Activated T-cell treated with anti-CD3 and anti-CD28 coated beads for 1 hour (primary cell): ENCODE results near the gene TTC6.
"Not testable (repeated sequence)": the region's sequence is repeated elsewhere in the genome, so short reads cannot be mapped to it uniquely, and the experiment has no call there.

Source experiments
- DNase-seq: peaks from one replicate; pipeline ENCODE4 v3.0.0-alpha.2; 2020; ENCODE audit warnings: low read depth

The TTC6 gene

GRCh38 chr14:37594971-37595808 lies at the start of gene TTC6, which contains the start of gene FOXA1:
Gene TTC6 (plus strand): TSS chr14:37595629. CDS start chr14:37622065, 26,436 bp downstream.
Gene FOXA1 (minus strand): TSS chr14:37595249. CDS start chr14:37594972, 277 bp downstream.
- no peak for DNase-seq

- DNase-seq: no peak
These were observed 48.6 kb upstream of the TTC6 start for GRCh38 chr14:37546621-37547447.

GRCh38 chr14:37550511-37550910 lies 44.9 kb upstream of the TTC6 start:
- DNase-seq: no peak

- DNase-seq: no peak
These were observed 44.3 kb upstream of the TTC6 start for GRCh38 chr14:37551119-37551518.

DNA sequence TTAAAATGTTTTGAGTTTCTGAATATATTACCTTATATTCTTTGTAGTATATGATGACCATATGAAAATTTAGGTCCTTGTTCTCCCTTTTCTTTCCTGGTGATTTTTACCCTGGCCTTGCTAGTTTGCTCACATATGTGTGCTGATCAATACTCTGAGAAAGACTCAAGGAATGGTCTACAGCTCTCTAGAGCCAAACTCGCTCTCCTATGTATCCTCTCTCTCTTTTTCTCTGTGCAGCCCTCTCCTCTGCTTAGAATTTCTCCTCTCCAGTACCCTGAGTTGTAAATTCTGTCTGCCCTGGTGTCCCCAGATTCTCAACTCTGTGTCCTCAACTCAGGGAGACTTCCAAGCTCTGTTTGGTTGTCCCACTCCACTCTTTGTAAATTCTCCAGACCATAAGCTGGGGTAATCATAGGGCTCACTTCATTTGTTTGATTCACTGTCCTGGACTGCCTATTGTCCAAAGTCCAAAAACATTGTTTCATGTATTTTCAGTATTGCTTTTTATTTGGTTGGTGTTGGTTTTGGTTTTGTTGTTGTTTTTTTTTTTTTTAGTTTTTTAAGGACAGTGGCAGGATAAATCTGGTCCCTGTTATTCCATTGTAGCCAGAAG lies 41.4 kb upstream of the TTC6 start:
- no peak for DNase-seq

DNA sequence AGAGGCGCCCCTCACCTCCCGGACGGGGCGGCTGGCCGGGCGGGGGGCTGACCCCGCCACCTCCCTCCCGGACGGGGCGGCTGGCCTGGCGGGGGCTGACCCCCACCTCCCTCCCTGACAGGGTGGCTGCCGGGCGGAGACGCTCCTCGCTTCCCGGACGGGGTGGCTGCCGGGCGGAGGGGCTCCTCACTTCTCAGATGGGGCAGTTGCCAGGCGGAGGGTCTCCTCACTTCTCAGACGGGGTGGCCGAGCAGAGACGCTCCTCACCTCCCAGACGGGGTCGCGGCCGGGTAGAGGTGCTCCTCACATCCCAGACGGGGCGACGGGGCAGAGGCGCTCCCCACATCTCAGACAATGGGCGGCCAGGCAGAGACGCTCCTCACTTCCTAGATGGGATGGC lies 39.8 kb upstream of the TTC6 start:
- DNase-seq: not testable (repeated sequence)

GRCh38 chr14:37558740-37559139 lies 36.7 kb upstream of the TTC6 start:
- DNase-seq: no peak

- DNase-seq: no peak
These were observed 36.0 kb upstream of the TTC6 start for GRCh38 chr14:37559386-37559785.

GRCh38 chr14:37563189-37563588 lies 32.2 kb upstream of the TTC6 start:
- DNase-seq: no peak

DNA sequence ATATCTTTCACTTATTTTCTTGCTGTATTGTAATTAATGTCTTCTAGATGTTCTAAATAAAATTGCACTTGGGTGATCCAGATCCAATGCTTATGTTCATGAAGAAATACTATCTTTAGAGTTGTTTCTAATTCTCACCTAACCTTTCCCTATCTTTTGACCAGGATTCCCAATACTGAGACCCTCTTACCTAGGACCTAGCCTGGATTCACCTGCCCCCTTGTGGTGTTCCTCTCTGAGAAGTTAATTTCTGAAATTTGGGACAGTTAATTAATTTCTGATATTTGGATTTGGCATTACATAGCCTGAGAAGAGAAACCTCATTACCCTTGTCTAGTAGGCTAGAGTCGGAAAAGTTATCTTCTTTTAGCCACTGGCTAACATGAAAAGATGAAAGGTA lies 29.9 kb upstream of the TTC6 start:
- no peak for DNase-seq

- no peak for DNase-seq
These were observed 28.5 kb upstream of the TTC6 start for GRCh38 chr14:37566811-37567371.

GRCh38 chr14:37569729-37570128 lies 25.7 kb upstream of the TTC6 start:
- DNase-seq: no peak

- no peak for DNase-seq
These were observed 24.0 kb upstream of the TTC6 start for GRCh38 chr14:37571391-37571790.

GRCh38 chr14:37573356-37573755 lies 22.1 kb upstream of the TTC6 start:
- no peak for DNase-seq

DNA sequence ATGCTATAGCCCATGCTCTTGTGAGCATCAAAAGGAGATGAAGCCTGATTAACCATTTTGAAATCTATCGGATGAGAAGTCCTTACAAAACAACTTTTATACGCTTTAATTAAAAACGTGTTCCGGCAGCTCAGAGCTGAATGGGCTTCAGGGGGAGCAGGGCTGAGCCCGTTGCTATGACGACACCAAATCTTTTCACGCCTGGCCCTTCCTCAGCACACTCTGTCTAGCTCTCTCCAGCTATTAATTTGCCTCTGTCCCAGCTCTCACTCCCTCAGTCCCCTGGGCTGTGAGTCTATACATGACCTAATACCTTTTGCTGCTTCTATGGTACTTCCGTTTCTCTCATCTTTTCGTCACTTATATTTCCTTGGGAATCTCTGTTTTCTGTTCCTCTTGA lies 16.2 kb upstream of the TTC6 start:
- DNase-seq: no peak

DNA sequence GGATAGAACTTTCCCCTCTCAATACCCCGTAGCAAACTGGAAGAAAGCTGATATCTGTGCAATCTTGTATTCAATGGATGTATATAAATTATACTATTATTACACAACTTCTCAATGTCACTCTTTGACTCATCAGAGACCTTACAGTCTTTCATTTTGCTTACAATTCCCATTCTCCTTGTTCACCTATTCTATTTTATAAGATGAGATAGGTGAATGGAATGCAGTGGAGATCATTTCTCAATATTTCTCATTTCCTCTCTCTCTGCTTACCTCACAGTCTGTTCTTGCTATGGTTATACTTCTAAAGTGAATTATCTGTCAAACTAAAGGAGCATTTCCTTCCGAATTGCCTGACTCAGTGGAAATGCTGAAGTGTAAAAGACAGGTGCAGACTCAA lies 15.3 kb upstream of the TTC6 start:
- DNase-seq: no peak

DNA sequence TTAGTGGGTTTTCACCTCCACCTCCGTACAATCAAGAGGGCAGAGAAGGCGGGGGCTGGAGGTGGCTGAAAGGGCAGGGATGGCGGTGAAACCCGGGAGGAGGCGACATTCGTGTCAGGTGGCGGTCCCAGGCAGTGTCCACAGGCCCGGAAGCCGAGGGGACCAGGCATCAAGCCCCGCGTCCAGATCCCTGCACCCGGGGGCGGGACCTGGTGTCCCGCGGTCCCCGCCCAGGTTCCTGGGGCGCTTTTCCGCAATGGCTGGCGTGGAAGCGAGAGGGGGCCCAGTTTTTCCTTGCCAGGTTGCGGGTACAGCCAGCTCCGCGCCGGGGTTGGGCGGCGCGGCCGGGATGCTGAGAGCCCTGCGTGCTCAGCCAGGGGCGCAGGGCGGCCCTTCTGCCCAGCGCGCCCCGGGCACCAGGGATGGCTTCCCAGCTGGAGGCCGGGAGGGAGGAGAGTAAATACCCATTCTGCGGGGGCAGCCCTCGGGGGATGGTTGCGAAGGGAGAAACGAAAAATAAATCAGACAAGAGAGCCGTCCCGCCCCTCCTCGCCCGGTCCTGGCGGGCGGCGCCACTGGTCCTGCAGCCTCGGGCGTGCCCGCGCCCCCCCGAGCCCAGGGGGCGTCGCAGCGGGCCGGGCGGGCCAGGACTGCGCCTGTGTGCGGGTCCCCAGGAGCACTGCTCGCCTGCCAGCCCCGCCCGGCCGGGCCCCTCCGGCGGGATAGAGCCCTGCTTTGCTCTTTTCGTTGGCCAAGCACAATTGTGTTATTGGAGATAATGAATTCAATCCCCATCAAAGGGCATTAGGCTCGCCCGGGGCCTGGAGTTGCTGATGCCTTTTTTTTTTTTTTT lies 11.8 kb upstream of the TTC6 start:
- DNase-seq: no peak

DNA sequence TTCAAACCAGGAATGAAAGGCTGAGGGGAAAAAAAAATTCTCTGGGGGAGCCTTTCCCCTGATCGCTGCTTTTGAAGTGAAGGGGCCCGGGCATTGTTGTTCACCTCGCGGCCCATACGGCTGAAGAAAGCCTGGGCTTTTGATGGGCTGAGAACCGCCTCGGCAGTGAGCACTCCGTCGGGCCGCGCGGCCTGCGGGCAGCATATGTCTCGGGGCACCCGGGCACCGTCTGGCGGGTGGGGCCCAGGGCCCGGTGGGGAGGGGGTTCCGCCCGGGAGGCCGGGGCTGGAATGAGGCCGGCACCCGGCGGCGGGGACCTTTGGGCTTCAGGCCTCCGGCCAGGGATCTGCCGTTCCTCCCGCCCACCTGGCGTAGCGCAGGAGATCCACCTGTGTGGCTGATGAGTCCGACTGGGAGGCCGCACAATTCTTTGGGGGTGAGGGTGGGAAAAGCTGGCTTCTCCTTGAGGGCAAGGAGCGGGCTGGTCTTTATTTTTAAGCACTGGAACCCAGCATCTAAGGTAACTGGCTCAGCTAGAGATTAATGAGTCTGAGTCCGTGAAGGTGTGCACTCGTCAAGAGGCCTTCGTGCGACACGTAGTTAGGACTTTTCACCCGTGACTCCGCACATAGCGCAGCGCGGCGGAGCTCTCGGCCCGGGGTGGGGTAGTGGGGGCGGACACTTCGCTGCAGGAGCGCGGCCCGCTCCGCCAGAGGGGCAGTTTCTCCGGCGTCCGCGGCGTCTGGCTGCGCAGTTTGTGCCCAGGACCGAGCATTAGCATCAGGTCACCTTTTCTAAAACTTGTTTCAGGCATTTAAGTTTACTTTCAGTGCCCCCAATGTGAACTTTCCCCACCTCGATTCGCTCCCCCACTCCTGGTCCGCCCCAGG lies 11.0 kb upstream of the TTC6 start:
- no peak for DNase-seq

GRCh38 chr14:37585101-37585511 lies 10.3 kb upstream of the TTC6 start:
- DNase-seq: no peak
